Measurements from ENCODE around the gene RAB3GAP2.
"Not testable (repeated sequence)": the region's sequence is repeated elsewhere in the genome, so short reads cannot be mapped to it uniquely, and the experiment has no call there.

The RAB3GAP2 gene

GRCh38 chr1:220259756-220260155, 12.5 kb downstream of the RAB3GAP2 start:
- H3K18ac ChIP-seq (ENCODE audit: low read depth in 1 of 2, low read length in 2 of 2); H3K27ac ChIP-seq (ENCODE audit: low read length, poor library complexity, severe bottlenecking); H3K9ac ChIP-seq (ENCODE audit: low read length); H2BK15ac ChIP-seq (ENCODE audit: low read depth, poor library complexity, severe bottlenecking); H3K9me3 ChIP-seq (ENCODE audit: control insufficient read depth, low read length); H3K4me2 ChIP-seq (ENCODE audit: low read length, poor library complexity, severe bottlenecking); H3K14ac ChIP-seq (ENCODE audit: low read length in 2 of 2); H2BK120ac ChIP-seq (ENCODE audit: low read depth, low read length); H3K79me1 ChIP-seq (replicated peaks; ENCODE audit: low read length, poor library complexity, severe bottlenecking); H4K91ac ChIP-seq (ENCODE audit: low read length); H3K4me1 ChIP-seq (ENCODE audit: control insufficient read depth, insufficient read depth, low read depth, low read length); H2BK5ac ChIP-seq (ENCODE audit: low read depth, low read length, poor library complexity, severe bottlenecking); H2AFZ ChIP-seq (ENCODE audit: low read depth, low read length); H3K27me3 ChIP-seq (ENCODE audit: control insufficient read depth in 1 of 2, insufficient read depth in 1 of 2, low read length in 2 of 2); DNase-seq; H3K4ac ChIP-seq (ENCODE audit: low read depth in 1 of 2, low read length in 2 of 2); H2BK12ac ChIP-seq (ENCODE audit: low read length in 2 of 2); H2AK5ac ChIP-seq (ENCODE audit: low read length, severe bottlenecking); H3K23ac ChIP-seq (ENCODE audit: low read length in 2 of 2); H3K4me3 ChIP-seq (ENCODE audit: insufficient read depth in 1 of 2, low read depth in 1 of 2, low read length in 2 of 2); H4K8ac ChIP-seq (ENCODE audit: low read length): not testable (repeated sequence)
- peaks cover 0 to 25% of the 10 kb centered on the region in 2 experiments for H3K36me3 ChIP-seq (ENCODE audit: control insufficient read depth in 1 of 2, insufficient read depth in 2 of 2, low read depth in 1 of 2, low read length in 2 of 2)

- not testable (repeated sequence) for H2BK15ac ChIP-seq (ENCODE audit: low read depth, poor library complexity, severe bottlenecking); H3K18ac ChIP-seq (ENCODE audit: low read depth in 1 of 2, low read length in 2 of 2); H2AK5ac ChIP-seq (ENCODE audit: low read length, severe bottlenecking); H3K23ac ChIP-seq (ENCODE audit: low read length in 2 of 2); H3K4ac ChIP-seq (ENCODE audit: low read depth in 1 of 2, low read length in 2 of 2); H3K27me3 ChIP-seq (ENCODE audit: control insufficient read depth in 1 of 2, insufficient read depth in 1 of 2, low read length in 2 of 2); H3K14ac ChIP-seq (ENCODE audit: low read length in 2 of 2); H3K9me3 ChIP-seq (ENCODE audit: control insufficient read depth, low read length); H3K4me1 ChIP-seq (ENCODE audit: control insufficient read depth, insufficient read depth, low read depth, low read length); H4K8ac ChIP-seq (ENCODE audit: low read length); H2BK120ac ChIP-seq (ENCODE audit: low read depth, low read length); H2BK12ac ChIP-seq (ENCODE audit: low read length in 2 of 2); H3K27ac ChIP-seq (ENCODE audit: low read length, poor library complexity, severe bottlenecking); DNase-seq; H3K9ac ChIP-seq (ENCODE audit: low read length); H3K4me2 ChIP-seq (ENCODE audit: low read length, poor library complexity, severe bottlenecking); H2AFZ ChIP-seq (ENCODE audit: low read depth, low read length); H4K91ac ChIP-seq (ENCODE audit: low read length); H3K4me3 ChIP-seq (ENCODE audit: insufficient read depth in 1 of 2, low read depth in 1 of 2, low read length in 2 of 2); H2BK5ac ChIP-seq (ENCODE audit: low read depth, low read length, poor library complexity, severe bottlenecking)
- WGBS = 96% methylated on average over 2 of the region's 3 CpGs
- H3K79me1 ChIP-seq (replicated peaks; ENCODE audit: low read length, poor library complexity, severe bottlenecking) = peaks cover 17% of the 10 kb centered on the region
- peaks cover 17 to 23% of the 10 kb centered on the region in 2 experiments for H3K36me3 ChIP-seq (ENCODE audit: control insufficient read depth in 1 of 2, insufficient read depth in 2 of 2, low read depth in 1 of 2, low read length in 2 of 2)
Measured at GRCh38 chr1:220256194-220256593, 16.1 kb downstream of the RAB3GAP2 start.

DNA sequence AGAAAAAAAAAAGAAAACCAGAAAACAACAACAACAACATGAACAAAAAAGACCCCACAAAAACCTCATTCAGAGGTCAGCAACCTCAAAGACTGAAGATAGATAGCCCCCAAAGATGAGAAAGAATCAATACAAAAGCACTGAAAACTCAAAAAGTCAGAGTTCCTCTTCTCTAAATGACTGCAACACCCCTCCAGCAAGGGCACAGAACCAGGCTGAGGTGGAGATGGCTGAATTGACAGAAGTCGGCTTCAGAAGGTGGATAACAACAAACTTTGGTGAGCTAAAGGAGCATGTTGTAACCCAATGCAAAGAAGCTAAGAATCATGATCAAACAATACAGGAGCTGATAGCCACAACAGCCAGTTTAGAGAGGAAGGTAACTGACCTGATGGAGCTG, 17.0 kb downstream of the RAB3GAP2 start:
- no peak overlapping the region for H2BK120ac ChIP-seq (ENCODE audit: low read depth, low read length)
- H3K36me3 ChIP-seq (ENCODE audit: control insufficient read depth in 1 of 2, insufficient read depth in 2 of 2, low read depth in 1 of 2, low read length in 2 of 2) = peaks cover 17 to 29% of the 10 kb centered on the region in 2 experiments
- H2AK5ac ChIP-seq (ENCODE audit: low read length, severe bottlenecking) = no peak overlapping the region
- no peaks in the 10 kb centered on the region for H3K27me3 ChIP-seq (ENCODE audit: control insufficient read depth in 1 of 2, insufficient read depth in 1 of 2, low read length in 2 of 2)
- H2AFZ ChIP-seq (ENCODE audit: low read depth, low read length) = no peak overlapping the region
- no peak overlapping the region for H3K4me3 ChIP-seq (ENCODE audit: insufficient read depth in 1 of 2, low read depth in 1 of 2, low read length in 2 of 2)
- H2BK12ac ChIP-seq (ENCODE audit: low read length in 2 of 2) = no peak overlapping the region
- H3K4me1 ChIP-seq (ENCODE audit: control insufficient read depth, insufficient read depth, low read depth, low read length) = no peaks in the 10 kb centered on the region
- H4K8ac ChIP-seq (ENCODE audit: low read length) = no peak overlapping the region
- H2BK5ac ChIP-seq (ENCODE audit: low read depth, low read length, poor library complexity, severe bottlenecking) = no peak overlapping the region
- H3K4me2 ChIP-seq (ENCODE audit: low read length, poor library complexity, severe bottlenecking) = no peak overlapping the region
- no peak overlapping the region for H3K9ac ChIP-seq (ENCODE audit: low read length)
- H3K14ac ChIP-seq (ENCODE audit: low read length in 2 of 2) = no peak overlapping the region
- no peak overlapping the region for H3K4ac ChIP-seq (ENCODE audit: low read depth in 1 of 2, low read length in 2 of 2)
- H3K79me1 ChIP-seq (replicated peaks; ENCODE audit: low read length, poor library complexity, severe bottlenecking) = peaks cover 22% of the 10 kb centered on the region
- WGBS = 100% methylated on average over 1 of the region's 1 CpG
- no peak overlapping the region for H2BK15ac ChIP-seq (ENCODE audit: low read depth, poor library complexity, severe bottlenecking)
- no peak overlapping the region for H3K18ac ChIP-seq (ENCODE audit: low read depth in 1 of 2, low read length in 2 of 2)
- H3K27ac ChIP-seq (ENCODE audit: low read length, poor library complexity, severe bottlenecking) = no peak overlapping the region
- no peak for DNase-seq
- H4K91ac ChIP-seq (ENCODE audit: low read length) = no peak overlapping the region
- H3K23ac ChIP-seq (ENCODE audit: low read length in 2 of 2) = no peak overlapping the region
- H3K9me3 ChIP-seq (ENCODE audit: control insufficient read depth, low read length) = peaks cover 6% of the 10 kb centered on the region

- H3K9ac ChIP-seq (ENCODE audit: low read length); H3K4ac ChIP-seq (ENCODE audit: low read depth in 1 of 2, low read length in 2 of 2); H3K27ac ChIP-seq (ENCODE audit: low read length, poor library complexity, severe bottlenecking); H2AFZ ChIP-seq (ENCODE audit: low read depth, low read length); H2BK15ac ChIP-seq (ENCODE audit: low read depth, poor library complexity, severe bottlenecking); H4K91ac ChIP-seq (ENCODE audit: low read length); H2BK12ac ChIP-seq (ENCODE audit: low read length in 2 of 2); H2BK120ac ChIP-seq (ENCODE audit: low read depth, low read length); H3K4me1 ChIP-seq (ENCODE audit: control insufficient read depth, insufficient read depth, low read depth, low read length); H3K14ac ChIP-seq (ENCODE audit: low read length in 2 of 2); H2BK5ac ChIP-seq (ENCODE audit: low read depth, low read length, poor library complexity, severe bottlenecking); H3K27me3 ChIP-seq (ENCODE audit: control insufficient read depth in 1 of 2, insufficient read depth in 1 of 2, low read length in 2 of 2); H3K18ac ChIP-seq (ENCODE audit: low read depth in 1 of 2, low read length in 2 of 2); DNase-seq; H4K8ac ChIP-seq (ENCODE audit: low read length); H3K4me2 ChIP-seq (ENCODE audit: low read length, poor library complexity, severe bottlenecking); H3K4me3 ChIP-seq (ENCODE audit: insufficient read depth in 1 of 2, low read depth in 1 of 2, low read length in 2 of 2); H3K23ac ChIP-seq (ENCODE audit: low read length in 2 of 2); H2AK5ac ChIP-seq (ENCODE audit: low read length, severe bottlenecking): not testable (repeated sequence)
- Histone ChIP-seq H3K9me3 (ENCODE audit: control insufficient read depth, low read length) (peaks cover 23% of the 10 kb centered on the region), H3K36me3 (ENCODE audit: control insufficient read depth in 1 of 2, insufficient read depth in 2 of 2, low read depth in 1 of 2, low read length in 2 of 2) (peaks cover 25 to 46% of the 10 kb centered on the region in 2 experiments), H3K79me1 (replicated peaks; ENCODE audit: low read length, poor library complexity, severe bottlenecking) (peaks cover 33% of the 10 kb centered on the region)
- WGBS = 97% methylated on average over 12 of the region's 12 CpGs
Measured at GRCh38 chr1:220253290-220253689, 19.0 kb downstream of the RAB3GAP2 start.

Measured in mesenchymal stem cell (in vitro differentiated cells and primary cell).